ENCODE measurements around the gene SPTBN5. TPM values are rescaled to one million over a fixed set of nuclear protein-coding genes. Genes with fewer than 3 reads are reported as not detected.

Gene SPTBN5
- total and polyA plus RNA-seq, 2 experiments from 2014 or later = 0.57 to 1.1 TPM

DNA sequence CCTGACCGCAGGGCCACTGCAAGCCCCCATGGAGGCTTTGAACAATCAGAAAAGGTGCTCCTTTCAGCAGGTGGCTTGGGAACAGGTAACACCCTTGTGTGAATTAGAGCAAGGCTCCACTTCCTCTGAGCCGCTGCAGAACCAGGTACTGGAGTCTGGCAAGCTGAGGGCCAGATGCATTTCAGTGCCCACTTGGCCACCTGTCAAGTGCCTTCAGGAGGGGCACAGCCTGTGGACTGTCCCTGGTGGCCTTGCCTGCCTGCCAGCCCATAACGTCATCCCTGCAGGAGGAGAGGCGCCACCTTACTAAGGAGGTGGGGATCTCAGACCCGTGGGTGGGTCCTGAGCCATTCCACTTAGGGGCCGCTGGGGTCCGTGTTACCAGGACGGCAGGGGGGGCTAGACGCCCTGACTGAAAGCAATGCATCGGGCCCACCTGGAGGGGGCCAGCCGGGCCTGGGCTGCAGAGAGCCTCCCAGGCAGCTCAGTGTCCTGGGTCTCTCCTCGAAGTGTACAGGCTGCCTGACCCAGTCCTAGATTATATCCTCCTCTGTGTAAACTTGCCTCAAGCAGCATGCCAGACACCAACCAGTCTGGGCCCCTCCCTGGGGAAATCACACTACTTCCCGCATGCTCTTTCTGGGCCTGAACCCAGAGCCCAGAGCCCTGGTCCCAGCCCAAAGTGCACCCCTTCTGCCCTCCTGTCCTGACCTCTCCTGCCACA, 16.1 kb downstream of the SPTBN5 start:
- Histone ChIP-seq H4K20me1 (replicated peaks; ENCODE audit: insufficient read depth) (no peaks in the 10 kb centered on the region), H3K9me2 (ENCODE audit: insufficient read depth) (no peaks in the 10 kb centered on the region), H3K4me2 (no peak overlapping the region), H3K27me3 (ENCODE audit: insufficient read depth) (peaks cover 23% of the 10 kb centered on the region), H2AFZ (no peak overlapping the region), H3K79me2 (replicated peaks; ENCODE audit: insufficient read depth) (no peaks in the 10 kb centered on the region), H3F3A (replicated peaks; ENCODE audit: low read depth) (0 out of 2 replicates have a peak, but pooled peaks cover 4% of the 10 kb centered on the region), H3K4me1 (ENCODE audit: insufficient read depth) (no peaks in the 10 kb centered on the region), H3K27ac (ENCODE audit: low read depth) (no peak overlapping the region), H3K36me3 (ENCODE audit: insufficient read depth) (no peaks in the 10 kb centered on the region), H3K4me3 (no peak overlapping the region)
- 0 out of 2 replicates have a peak overlapping the region, but pooled peaks have one; percentile 27 for H3K27ac Mint-ChIP-seq
- H3K27me3 Mint-ChIP-seq (ENCODE audit: insufficient read depth, low read depth, poor library complexity) = peaks cover 31% of the 10 kb centered on the region
- H3K4me3 Mint-ChIP-seq = no peak overlapping the region
- TF ChIP-seq, protein P1, sequence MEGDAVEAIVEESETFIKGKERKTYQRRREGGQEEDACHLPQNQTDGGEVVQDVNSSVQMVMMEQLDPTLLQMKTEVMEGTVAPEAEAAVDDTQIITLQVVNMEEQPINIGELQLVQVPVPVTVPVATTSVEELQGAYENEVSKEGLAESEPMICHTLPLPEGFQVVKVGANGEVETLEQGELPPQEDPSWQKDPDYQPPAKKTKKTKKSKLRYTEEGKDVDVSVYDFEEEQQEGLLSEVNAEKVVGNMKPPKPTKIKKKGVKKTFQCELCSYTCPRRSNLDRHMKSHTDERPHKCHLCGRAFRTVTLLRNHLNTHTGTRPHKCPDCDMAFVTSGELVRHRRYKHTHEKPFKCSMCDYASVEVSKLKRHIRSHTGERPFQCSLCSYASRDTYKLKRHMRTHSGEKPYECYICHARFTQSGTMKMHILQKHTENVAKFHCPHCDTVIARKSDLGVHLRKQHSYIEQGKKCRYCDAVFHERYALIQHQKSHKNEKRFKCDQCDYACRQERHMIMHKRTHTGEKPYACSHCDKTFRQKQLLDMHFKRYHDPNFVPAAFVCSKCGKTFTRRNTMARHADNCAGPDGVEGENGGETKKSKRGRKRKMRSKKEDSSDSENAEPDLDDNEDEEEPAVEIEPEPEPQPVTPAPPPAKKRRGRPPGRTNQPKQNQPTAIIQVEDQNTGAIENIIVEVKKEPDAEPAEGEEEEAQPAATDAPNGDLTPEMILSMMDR (conservative IDR thresholded peaks at IDR 0.05; ENCODE audit: low read depth in 2 of 2) = peak in 1 of 2 experiments; percentile 30; a peak in 1 of 4 replicates
- TF ChIP-seq JUNB (IDR thresholded peaks at IDR 0.05; ENCODE audit: unreplicated experiment) = no peak
- peak; percentile 3; the same call in 2 of the 3 replicates for ATAC-seq
- DNase-seq (ENCODE audit: low spot score) = peak; percentile 47
- H3K36me3 Mint-ChIP-seq (ENCODE audit: low read depth) = no peaks in the 10 kb centered on the region; the same call in 2 of the 3 replicates
- peaks cover 9% of the 10 kb centered on the region for H3K4me1 Mint-ChIP-seq
- no peaks in the 10 kb centered on the region; the same call in 2 of the 3 replicates for H3K9me3 Mint-ChIP-seq

DNA sequence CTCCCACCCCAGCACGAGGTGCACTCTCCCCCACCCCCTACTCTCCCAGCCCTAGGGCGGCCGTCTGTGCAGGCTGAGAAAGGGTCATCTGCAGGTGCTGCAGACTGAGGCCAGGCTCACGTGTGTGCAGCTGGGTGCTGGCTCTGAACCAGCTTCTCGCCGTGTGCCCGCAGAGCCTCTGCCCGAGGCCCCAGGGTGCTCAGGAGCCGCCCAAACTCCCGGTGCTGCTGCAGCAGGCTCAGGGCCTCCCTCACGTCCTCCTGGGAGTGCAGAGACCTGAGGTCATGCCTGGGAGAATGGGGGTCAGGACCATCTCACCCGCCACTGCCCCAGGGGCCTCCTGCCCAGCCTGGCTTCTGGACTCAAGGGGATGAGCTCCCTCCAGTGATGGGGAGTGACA, 17.2 kb downstream of the SPTBN5 start:
- Histone ChIP-seq H2AFZ (no peak overlapping the region), H3K36me3 (ENCODE audit: insufficient read depth) (no peaks in the 10 kb centered on the region), H3K27ac (ENCODE audit: low read depth) (no peak overlapping the region), H3F3A (replicated peaks; ENCODE audit: low read depth) (0 out of 2 replicates have a peak, but pooled peaks cover 4% of the 10 kb centered on the region), H4K20me1 (replicated peaks; ENCODE audit: insufficient read depth) (no peaks in the 10 kb centered on the region), H3K4me1 (ENCODE audit: insufficient read depth) (no peaks in the 10 kb centered on the region), H3K27me3 (ENCODE audit: insufficient read depth) (peaks cover 15% of the 10 kb centered on the region), H3K4me2 (no peak overlapping the region), H3K4me3 (no peak overlapping the region), H3K79me2 (replicated peaks; ENCODE audit: insufficient read depth) (no peaks in the 10 kb centered on the region), H3K9me2 (ENCODE audit: insufficient read depth) (no peaks in the 10 kb centered on the region)
- DNase-seq (ENCODE audit: low spot score) (no peak), ATAC-seq (no peak)
- H3K27me3 Mint-ChIP-seq (ENCODE audit: insufficient read depth, low read depth, poor library complexity) = peaks cover 28% of the 10 kb centered on the region
- peaks cover 6% of the 10 kb centered on the region for H3K4me1 Mint-ChIP-seq
- no peak overlapping the region for H3K27ac Mint-ChIP-seq
- no peak overlapping the region for H3K4me3 Mint-ChIP-seq
- no peaks in the 10 kb centered on the region; the same call in 2 of the 3 replicates for H3K36me3 Mint-ChIP-seq (ENCODE audit: low read depth)
- H3K9me3 Mint-ChIP-seq = no peaks in the 10 kb centered on the region; the same call in 2 of the 3 replicates
- TF ChIP-seq, protein P2, sequence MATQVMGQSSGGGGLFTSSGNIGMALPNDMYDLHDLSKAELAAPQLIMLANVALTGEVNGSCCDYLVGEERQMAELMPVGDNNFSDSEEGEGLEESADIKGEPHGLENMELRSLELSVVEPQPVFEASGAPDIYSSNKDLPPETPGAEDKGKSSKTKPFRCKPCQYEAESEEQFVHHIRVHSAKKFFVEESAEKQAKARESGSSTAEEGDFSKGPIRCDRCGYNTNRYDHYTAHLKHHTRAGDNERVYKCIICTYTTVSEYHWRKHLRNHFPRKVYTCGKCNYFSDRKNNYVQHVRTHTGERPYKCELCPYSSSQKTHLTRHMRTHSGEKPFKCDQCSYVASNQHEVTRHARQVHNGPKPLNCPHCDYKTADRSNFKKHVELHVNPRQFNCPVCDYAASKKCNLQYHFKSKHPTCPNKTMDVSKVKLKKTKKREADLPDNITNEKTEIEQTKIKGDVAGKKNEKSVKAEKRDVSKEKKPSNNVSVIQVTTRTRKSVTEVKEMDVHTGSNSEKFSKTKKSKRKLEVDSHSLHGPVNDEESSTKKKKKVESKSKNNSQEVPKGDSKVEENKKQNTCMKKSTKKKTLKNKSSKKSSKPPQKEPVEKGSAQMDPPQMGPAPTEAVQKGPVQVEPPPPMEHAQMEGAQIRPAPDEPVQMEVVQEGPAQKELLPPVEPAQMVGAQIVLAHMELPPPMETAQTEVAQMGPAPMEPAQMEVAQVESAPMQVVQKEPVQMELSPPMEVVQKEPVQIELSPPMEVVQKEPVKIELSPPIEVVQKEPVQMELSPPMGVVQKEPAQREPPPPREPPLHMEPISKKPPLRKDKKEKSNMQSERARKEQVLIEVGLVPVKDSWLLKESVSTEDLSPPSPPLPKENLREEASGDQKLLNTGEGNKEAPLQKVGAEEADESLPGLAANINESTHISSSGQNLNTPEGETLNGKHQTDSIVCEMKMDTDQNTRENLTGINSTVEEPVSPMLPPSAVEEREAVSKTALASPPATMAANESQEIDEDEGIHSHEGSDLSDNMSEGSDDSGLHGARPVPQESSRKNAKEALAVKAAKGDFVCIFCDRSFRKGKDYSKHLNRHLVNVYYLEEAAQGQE (IDR thresholded peaks at IDR 0.05; ENCODE audit: unreplicated experiment) = no peak
- TF ChIP-seq, protein P3, sequence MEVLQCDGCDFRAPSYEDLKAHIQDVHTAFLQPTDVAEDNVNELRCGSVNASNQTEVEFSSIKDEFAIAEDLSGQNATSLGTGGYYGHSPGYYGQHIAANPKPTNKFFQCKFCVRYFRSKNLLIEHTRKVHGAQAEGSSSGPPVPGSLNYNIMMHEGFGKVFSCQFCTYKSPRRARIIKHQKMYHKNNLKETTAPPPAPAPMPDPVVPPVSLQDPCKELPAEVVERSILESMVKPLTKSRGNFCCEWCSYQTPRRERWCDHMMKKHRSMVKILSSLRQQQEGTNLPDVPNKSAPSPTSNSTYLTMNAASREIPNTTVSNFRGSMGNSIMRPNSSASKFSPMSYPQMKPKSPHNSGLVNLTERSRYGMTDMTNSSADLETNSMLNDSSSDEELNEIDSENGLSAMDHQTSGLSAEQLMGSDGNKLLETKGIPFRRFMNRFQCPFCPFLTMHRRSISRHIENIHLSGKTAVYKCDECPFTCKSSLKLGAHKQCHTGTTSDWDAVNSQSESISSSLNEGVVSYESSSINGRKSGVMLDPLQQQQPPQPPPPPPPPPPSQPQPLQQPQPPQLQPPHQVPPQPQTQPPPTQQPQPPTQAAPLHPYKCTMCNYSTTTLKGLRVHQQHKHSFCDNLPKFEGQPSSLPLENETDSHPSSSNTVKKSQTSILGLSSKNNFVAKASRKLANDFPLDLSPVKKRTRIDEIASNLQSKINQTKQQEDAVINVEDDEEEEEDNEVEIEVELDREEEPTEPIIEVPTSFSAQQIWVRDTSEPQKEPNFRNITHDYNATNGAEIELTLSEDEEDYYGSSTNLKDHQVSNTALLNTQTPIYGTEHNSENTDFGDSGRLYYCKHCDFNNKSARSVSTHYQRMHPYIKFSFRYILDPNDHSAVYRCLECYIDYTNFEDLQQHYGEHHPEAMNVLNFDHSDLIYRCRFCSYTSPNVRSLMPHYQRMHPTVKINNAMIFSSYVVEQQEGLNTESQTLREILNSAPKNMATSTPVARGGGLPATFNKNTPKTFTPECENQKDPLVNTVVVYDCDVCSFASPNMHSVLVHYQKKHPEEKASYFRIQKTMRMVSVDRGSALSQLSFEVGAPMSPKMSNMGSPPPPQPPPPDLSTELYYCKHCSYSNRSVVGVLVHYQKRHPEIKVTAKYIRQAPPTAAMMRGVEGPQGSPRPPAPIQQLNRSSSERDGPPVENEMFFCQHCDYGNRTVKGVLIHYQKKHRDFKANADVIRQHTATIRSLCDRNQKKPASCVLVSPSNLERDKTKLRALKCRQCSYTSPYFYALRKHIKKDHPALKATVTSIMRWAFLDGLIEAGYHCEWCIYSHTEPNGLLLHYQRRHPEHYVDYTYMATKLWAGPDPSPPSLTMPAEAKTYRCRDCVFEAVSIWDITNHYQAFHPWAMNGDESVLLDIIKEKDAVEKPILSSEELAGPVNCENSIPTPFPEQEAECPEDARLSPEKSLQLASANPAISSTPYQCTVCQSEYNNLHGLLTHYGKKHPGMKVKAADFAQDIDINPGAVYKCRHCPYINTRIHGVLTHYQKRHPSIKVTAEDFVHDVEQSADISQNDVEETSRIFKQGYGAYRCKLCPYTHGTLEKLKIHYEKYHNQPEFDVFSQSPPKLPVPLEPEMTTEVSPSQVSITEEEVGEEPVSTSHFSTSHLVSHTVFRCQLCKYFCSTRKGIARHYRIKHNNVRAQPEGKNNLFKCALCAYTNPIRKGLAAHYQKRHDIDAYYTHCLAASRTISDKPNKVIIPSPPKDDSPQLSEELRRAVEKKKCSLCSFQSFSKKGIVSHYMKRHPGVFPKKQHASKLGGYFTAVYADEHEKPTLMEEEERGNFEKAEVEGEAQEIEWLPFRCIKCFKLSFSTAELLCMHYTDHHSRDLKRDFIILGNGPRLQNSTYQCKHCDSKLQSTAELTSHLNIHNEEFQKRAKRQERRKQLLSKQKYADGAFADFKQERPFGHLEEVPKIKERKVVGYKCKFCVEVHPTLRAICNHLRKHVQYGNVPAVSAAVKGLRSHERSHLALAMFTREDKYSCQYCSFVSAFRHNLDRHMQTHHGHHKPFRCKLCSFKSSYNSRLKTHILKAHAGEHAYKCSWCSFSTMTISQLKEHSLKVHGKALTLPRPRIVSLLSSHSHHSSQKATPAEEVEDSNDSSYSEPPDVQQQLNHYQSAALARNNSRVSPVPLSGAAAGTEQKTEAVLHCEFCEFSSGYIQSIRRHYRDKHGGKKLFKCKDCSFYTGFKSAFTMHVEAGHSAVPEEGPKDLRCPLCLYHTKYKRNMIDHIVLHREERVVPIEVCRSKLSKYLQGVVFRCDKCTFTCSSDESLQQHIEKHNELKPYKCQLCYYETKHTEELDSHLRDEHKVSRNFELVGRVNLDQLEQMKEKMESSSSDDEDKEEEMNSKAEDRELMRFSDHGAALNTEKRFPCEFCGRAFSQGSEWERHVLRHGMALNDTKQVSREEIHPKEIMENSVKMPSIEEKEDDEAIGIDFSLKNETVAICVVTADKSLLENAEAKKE (CRISPR knock-in tag; IDR thresholded peaks at IDR 0.05) = no peak
- no peak for TF ChIP-seq ZNF114 (CRISPR knock-in tag; IDR thresholded peaks at IDR 0.05)
- TF ChIP-seq JUNB (IDR thresholded peaks at IDR 0.05; ENCODE audit: unreplicated experiment) = no peak
- TF ChIP-seq CREB1 (CRISPR knock-in tag; IDR thresholded peaks at IDR 0.05; ENCODE audit: low read depth) = no peak
- TF ChIP-seq, protein P4, sequence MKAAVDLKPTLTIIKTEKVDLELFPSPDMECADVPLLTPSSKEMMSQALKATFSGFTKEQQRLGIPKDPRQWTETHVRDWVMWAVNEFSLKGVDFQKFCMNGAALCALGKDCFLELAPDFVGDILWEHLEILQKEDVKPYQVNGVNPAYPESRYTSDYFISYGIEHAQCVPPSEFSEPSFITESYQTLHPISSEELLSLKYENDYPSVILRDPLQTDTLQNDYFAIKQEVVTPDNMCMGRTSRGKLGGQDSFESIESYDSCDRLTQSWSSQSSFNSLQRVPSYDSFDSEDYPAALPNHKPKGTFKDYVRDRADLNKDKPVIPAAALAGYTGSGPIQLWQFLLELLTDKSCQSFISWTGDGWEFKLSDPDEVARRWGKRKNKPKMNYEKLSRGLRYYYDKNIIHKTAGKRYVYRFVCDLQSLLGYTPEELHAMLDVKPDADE (IDR thresholded peaks at IDR 0.05) = no peak
